ENCODE measurements around the gene HOOK2.

Gene HOOK2

GRCh38 chr19:12782424-12783290, 7.3 kb upstream of the HOOK2 start:
- DNase-seq = peak; percentile 33

- DNase-seq = no peak
Observed at GRCh38 chr19:12782174-12782423, 6.7 kb upstream of the HOOK2 start.

GRCh38 chr19:12779162-12779993, 4.0 kb upstream of the HOOK2 start:
- no peak for DNase-seq

- no peak for DNase-seq
Observed at GRCh38 chr19:12778905-12779161, 3.5 kb upstream of the HOOK2 start.

GRCh38 chr19:12778017-12778904, 2.9 kb upstream of the HOOK2 start:
- no peak for DNase-seq

GRCh38 chr19:12777217-12778016, 2.1 kb upstream of the HOOK2 start:
- DNase-seq = no peak

GRCh38 chr19:12773571-12773970, 1.8 kb downstream of the HOOK2 start:
- DNase-seq = no peak

GRCh38 chr19:12772323-12772722, 3.0 kb downstream of the HOOK2 start:
- no peak for DNase-seq

GRCh38 chr19:12770922-12771321, 4.4 kb downstream of the HOOK2 start:
- no peak for DNase-seq

- no peak for DNase-seq
Observed at GRCh38 chr19:12769689-12770088, 5.7 kb downstream of the HOOK2 start.

- DNase-seq = no peak
Observed at GRCh38 chr19:12767666-12768065, 7.7 kb downstream of the HOOK2 start.

- DNase-seq = no peak
Observed at GRCh38 chr19:12767150-12767549, 8.2 kb downstream of the HOOK2 start.

GRCh38 chr19:12766051-12766521, 9.3 kb downstream of the HOOK2 start:
- peak; percentile 27 for DNase-seq

- no peak for DNase-seq
Observed at GRCh38 chr19:12764698-12765097, 10.7 kb downstream of the HOOK2 start.

- DNase-seq = no peak
Observed at GRCh38 chr19:12763100-12763499, 12.3 kb downstream of the HOOK2 start.

- no peak for DNase-seq
Observed at GRCh38 chr19:12759686-12760085, 15.7 kb downstream of the HOOK2 start.

GRCh38 chr19:12757544-12758274, 17.6 kb downstream of the HOOK2 start:
- peak; percentile 48 for DNase-seq

- DNase-seq = no peak
Observed at GRCh38 chr19:12756150-12756883, 19.0 kb downstream of the HOOK2 start.

GRCh38 chr19:12754465-12755196, 20.7 kb downstream of the HOOK2 start:
- DNase-seq = no peak

GRCh38 chr19:12752056-12752781, 23.1 kb downstream of the HOOK2 start:
- no peak for DNase-seq

Measured in GOT3 (cell line).